H1 (cell line): Measurements from ENCODE around the gene RAB1A.

Experiments used
- CHD1 ChIP-seq: IDR thresholded peaks from 2 replicates; pipeline ENCODE4 v1.6.1; 2012; ENCODE audit warnings: low read depth, low read length, improper control_type of control experiment
- CHD2 ChIP-seq: IDR thresholded peaks from 2 replicates; pipeline ENCODE4 v1.6.1; 2012; ENCODE audit warnings: low read length, improper control_type of control experiment
- EP300 ChIP-seq, 2 experiments: IDR thresholded peaks; 1 replicate in 1 of 2; 2 replicates in 1 of 2; pipeline ENCODE4 v1.6.1; 2011 to 2012; ENCODE audit warnings: low read depth in 2 of 2, low read length in 2 of 2, mild to moderate bottlenecking in 2 of 2, borderline replicate concordance in 1 of 2, inconsistent platforms in 1 of 2, moderate library complexity in 1 of 2
- GTF2F1 ChIP-seq: IDR thresholded peaks from 2 replicates; pipeline ENCODE4 v1.6.1; 2012; ENCODE audit warnings: low read depth, low read length, improper control_type of control experiment, borderline replicate concordance
- POLR2AphosphoS5 ChIP-seq: IDR thresholded peaks from 2 replicates; pipeline ENCODE4 v1.6.1; 2011; ENCODE audit warnings: low read depth, low read length
- RAD21 ChIP-seq, 2 experiments: IDR thresholded peaks in 1 of 2; conservative IDR thresholded peaks in 1 of 2; 2 replicates each; pipeline ENCODE4 v1.6.1; 2011; ENCODE audit warnings: low read depth in 2 of 2, low read length in 2 of 2, improper control_type of control experiment in 1 of 2, inconsistent platforms in 1 of 2, mild to moderate bottlenecking in 1 of 2, moderate library complexity in 1 of 2
- SAP30 ChIP-seq: fragments of 300-600 bp; sonication (generic); IDR thresholded peaks from 2 replicates; pipeline ENCODE4 v1.7.1; 2012; ENCODE audit warnings: low read length, moderate library complexity, mild to moderate bottlenecking, inconsistent platforms; ENCODE audit not compliant: insufficient read depth, insufficient replicate concordance
- TF ChIP-seq, protein P1 (sequence below), 3 experiments: IDR thresholded peaks; 1 replicate in 2 of 3; 2 replicates in 1 of 3; pipeline versions ENCODE4 v1.5.1 to v1.6.1; 2011; ENCODE audit warnings: low read length in 3 of 3, mild to moderate bottlenecking in 3 of 3, inconsistent platforms in 2 of 3, low read depth in 1 of 3, moderate library complexity in 1 of 3; ENCODE audit not compliant: insufficient read depth in 1 of 3; ENCODE audit errors: control extremely low read depth in 1 of 3

DNA sequence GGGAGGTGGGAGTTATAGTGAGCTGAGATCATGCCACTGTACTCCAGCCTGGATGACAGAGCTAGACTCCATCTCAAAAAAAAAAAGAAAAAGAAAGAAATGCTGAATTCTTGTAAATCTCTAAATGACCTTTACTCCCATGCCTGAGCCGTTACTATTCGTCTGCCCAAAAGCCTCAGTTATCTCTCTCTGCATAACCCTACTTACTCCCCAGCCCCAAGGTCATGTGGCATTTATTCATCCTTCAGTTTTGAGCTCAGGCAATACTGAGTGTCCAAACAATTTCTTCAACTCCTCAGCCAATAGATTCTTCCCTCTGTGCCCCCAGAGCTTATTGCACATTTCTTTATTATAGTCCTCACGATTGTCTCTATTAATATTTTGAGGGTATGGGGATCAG is 28.8 kb downstream of the RAB1A start:
- TF ChIP-seq RAD21 (IDR thresholded peaks at IDR 0.05 in 1 of 2, conservative IDR thresholded peaks at IDR 0.05 in 1 of 2; ENCODE audit: low read depth in 2 of 2, low read length in 2 of 2) (no peak), EP300 (IDR thresholded peaks at IDR 0.05; ENCODE audit: borderline replicate concordance in 1 of 2, low read depth in 2 of 2, low read length in 2 of 2) (no peak), GTF2F1 (no peak), CHD1 (no peak), CHD2 (no peak), SAP30 (no peak), POLR2AphosphoS5 (no peak)
- TF ChIP-seq, protein P1, sequence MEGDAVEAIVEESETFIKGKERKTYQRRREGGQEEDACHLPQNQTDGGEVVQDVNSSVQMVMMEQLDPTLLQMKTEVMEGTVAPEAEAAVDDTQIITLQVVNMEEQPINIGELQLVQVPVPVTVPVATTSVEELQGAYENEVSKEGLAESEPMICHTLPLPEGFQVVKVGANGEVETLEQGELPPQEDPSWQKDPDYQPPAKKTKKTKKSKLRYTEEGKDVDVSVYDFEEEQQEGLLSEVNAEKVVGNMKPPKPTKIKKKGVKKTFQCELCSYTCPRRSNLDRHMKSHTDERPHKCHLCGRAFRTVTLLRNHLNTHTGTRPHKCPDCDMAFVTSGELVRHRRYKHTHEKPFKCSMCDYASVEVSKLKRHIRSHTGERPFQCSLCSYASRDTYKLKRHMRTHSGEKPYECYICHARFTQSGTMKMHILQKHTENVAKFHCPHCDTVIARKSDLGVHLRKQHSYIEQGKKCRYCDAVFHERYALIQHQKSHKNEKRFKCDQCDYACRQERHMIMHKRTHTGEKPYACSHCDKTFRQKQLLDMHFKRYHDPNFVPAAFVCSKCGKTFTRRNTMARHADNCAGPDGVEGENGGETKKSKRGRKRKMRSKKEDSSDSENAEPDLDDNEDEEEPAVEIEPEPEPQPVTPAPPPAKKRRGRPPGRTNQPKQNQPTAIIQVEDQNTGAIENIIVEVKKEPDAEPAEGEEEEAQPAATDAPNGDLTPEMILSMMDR (IDR thresholded peaks at IDR 0.05; ENCODE audit: control extremely low read depth in 1 of 3, insufficient read depth in 1 of 3, low read depth in 1 of 3, low read length in 3 of 3) = no peak
